ENCODE measurements around the gene RBM22.

DNA sequence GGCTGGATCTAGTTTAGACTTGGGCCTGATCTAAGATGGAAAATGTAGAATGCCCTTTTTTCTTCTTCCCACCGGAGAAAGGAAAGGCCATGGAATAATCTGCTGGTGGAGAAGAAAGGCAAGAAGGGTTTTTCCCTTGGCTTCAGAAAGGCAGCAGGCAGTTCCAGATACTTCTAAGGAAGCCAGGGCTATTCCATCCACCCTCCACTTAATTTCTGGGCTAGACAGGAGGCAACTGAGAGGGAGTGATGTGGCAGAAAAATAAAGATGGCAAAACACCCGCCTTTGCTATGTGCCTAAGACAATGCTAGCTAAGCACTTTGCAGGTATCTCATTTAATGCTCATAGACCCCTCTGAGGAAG is 29.9 kb downstream of the RBM22 start:
- TF ChIP-seq POLR2AphosphoS5 (IDR thresholded peaks at IDR 0.05; ENCODE audit: low read depth, low read length) (no peak), SIN3A (IDR thresholded peaks at IDR 0.05; ENCODE audit: borderline replicate concordance, insufficient read depth, low read length) (no peak), TAF1 (IDR thresholded peaks at IDR 0.05; ENCODE audit: borderline replicate concordance, insufficient read depth, low read length) (no peak)
- TF ChIP-seq, protein P1, sequence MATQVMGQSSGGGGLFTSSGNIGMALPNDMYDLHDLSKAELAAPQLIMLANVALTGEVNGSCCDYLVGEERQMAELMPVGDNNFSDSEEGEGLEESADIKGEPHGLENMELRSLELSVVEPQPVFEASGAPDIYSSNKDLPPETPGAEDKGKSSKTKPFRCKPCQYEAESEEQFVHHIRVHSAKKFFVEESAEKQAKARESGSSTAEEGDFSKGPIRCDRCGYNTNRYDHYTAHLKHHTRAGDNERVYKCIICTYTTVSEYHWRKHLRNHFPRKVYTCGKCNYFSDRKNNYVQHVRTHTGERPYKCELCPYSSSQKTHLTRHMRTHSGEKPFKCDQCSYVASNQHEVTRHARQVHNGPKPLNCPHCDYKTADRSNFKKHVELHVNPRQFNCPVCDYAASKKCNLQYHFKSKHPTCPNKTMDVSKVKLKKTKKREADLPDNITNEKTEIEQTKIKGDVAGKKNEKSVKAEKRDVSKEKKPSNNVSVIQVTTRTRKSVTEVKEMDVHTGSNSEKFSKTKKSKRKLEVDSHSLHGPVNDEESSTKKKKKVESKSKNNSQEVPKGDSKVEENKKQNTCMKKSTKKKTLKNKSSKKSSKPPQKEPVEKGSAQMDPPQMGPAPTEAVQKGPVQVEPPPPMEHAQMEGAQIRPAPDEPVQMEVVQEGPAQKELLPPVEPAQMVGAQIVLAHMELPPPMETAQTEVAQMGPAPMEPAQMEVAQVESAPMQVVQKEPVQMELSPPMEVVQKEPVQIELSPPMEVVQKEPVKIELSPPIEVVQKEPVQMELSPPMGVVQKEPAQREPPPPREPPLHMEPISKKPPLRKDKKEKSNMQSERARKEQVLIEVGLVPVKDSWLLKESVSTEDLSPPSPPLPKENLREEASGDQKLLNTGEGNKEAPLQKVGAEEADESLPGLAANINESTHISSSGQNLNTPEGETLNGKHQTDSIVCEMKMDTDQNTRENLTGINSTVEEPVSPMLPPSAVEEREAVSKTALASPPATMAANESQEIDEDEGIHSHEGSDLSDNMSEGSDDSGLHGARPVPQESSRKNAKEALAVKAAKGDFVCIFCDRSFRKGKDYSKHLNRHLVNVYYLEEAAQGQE (IDR thresholded peaks at IDR 0.05; ENCODE audit: insufficient read depth in 1 of 2, low read depth in 2 of 2, low read length in 2 of 2), result no peak

All from PFSK-1 (cell line).